ENCODE measurements around the gene CCDC92B.

Gene CCDC92B

DNA sequence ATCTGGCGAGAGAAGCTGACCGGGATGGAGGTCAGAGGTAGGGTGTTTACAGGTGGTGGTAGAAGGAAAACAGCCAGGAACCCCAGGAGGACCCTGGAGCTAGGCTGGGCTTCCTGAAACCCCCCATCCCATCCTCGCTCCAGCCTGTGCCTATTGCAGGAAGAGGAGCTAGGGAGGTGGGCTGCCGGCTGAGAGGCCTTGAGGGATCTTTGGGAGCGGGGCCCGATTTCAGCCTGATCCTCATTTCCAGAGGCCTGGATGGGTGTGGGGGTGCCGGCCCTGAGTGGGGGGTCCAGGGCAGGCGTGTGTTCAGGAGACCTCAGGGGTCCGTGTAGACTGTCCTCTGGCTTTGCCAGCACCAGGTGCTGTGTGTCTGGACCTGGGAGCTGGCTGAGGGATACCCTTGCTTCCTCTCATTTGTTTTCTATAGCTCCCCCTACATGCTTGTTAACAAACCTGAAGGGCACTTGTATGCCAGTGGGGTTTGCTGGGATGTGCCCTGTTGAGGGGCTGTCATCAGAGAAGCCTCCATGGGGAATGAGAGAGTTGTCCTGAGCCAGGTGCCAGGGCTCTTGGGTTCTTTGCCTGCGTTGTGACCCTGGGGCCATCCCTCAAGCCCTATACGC, 27.9 kb upstream of the CCDC92B start:
- no peak for DNase-seq

DNA sequence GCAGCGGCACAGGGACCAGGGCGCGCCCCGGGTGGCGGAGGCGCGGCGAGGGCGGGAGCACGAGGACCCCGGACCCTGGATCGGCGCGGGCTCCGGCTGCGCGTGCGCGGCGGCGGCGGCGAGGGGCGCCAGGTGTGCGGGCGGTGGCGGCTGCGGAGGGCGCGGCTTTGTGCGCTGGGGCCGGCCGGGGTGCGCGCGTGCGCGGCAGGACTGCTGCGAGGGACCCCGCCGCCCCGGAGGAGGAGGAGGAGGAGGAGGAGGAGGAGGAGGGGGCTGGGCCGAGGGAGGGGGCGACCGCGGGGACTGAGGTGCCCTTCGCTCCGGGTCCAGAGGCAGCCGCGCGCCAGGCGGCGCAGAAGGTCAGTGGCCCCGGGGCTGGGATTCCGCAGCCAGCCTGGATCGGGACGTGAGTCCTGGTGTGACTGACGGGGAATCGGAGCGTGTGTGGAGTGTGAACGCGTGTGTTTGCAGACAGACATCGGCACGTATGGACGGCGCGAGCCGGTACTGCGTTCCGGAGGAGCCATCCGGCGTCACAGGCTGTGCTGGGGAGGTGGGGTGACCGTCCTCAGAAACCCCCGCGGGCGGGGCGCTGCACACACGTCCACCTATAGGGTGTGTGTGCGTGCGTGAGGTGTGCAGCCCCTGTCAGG, 27.3 kb upstream of the CCDC92B start:
- DNase-seq: no peak

DNA sequence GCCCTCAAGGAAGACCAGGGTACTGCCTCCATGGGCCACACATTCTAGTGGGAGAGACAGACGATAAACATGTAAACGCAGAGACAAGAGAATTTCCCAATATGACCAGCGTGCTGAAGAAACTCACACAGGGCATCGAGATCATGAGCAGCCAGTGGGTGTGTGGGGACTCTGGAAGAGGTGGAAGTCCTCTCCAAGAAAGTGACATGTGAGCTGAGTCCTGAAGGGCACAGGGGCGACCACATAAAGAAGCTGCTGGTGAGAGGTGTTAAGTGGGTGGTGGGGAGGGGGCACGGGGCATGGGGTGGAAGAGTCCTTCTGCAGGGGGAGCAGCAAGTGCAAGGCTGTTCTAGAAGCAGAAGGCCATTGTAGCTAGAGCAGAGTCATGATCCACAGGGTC, 25.8 kb upstream of the CCDC92B start:
- no peak for DNase-seq

DNA sequence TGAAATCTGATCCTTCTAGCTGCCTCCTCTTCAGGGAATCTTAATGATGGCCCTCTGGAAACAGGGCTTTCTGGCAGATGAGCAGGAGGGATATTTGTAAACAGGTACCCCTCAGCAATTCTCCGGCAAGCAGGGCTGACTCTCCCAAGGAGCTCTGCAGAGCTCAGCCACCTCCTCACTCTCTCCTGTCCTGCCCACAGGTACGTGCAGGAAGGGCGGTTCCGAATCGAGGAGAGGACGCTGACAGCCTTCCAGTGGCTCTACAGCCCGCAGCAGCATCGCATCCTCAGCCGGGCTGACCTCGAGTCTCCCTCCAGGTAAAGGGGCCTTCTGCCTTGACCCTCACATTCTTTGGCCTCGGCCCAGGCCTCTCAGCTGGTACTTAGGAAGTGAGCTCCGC, 20.7 kb upstream of the CCDC92B start:
- DNase-seq: no peak

DNA sequence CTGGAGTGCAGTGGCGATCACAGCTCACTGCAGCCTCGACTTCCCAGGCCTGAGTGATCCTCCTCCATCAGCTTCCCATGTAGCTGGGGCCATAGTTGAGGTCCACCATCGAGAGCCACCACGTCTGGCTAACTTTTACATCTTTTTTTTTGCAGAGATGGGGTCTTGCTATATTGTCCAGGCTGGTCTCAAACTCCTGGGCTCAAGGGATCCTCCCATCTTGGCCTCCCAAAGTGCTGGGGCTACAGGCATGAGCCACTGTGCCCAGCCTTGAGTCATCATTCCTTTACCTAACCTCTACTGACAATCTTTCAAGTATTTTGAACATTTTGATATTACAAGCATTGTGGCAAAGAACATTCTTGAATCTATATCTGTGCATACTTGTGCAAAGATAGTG, 9.4 kb upstream of the CCDC92B start:
- DNase-seq: no peak

DNA sequence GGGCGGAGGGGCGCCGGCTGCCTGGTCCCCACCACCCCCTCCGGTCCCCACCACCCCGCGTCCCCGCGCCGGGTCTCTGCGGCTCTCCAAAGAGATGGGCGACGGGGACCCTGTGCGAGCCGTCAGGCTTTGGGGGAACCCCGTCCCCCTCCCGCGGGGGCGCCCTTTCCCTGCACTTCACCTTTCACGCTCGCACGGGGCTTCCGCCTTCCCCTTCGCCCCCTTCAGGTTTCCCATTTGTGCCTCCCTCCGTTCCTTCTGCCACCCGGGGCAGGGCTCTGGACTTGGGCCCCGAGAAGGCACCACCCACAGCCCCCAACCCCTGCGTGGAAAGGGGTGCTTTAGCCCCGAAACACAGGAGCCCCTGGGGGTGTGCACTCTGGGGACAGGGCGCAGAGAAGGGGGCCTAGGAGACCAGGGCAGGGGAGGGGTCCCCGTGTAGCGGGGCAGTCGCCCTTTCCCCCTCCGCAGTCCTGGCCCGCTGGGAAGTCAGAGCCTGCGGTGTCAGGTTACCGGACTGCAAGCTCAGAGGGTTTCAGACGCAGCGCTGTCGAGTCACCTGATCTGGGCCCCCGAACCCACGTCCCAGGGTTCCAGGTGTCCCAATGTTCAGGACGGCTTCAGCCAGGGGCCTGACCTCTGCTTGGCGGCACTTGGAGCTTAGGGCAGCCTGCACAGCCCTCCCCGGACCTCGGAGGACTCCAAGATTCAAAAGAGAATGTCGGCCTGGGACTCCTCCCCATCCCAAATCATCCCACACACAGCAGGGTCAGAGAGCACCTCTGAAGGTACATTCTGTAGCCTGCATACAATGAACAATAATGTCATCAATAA, 6.7 kb upstream of the CCDC92B start:
- no peak for DNase-seq

DNA sequence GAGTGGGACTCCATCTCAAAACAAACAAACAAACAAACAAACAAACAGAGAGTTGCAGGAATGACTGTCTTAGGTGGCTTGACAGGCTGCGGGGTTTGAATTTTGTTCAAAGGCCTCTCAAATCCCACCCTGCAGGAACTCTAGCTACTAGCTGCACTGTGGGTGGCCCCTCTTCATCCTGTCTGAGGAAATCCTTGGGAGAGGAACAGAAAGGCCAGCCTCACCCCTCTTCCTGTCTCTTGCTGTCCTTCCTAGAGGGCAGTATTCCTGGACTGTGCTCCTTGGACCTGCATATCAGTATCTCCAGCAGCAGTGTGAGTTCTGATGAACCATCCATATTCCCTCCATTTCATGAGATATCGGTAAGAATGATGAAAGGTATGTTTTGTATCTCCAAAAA, 2.0 kb upstream of the CCDC92B start:
- DNase-seq: no peak

DNA sequence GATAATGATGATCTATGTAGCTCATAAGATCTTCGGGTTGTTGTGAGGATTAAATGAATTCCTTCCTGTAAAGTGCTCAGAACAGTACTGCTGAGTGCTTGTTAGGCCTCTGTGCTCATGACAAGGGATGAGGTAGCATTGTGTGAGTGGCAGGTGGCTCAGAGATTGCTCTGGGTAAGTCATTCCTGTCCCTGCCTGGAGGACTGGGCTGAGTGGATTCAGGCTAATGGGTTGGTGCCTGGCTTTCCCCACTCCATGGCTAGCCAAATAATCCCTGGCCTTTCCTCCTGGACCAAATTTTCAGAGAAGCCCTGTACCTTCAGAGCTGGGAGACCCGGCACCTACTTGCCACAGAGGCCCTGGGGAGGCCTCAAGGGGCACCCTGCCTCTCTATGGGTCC, 1.3 kb upstream of the CCDC92B start:
- DNase-seq: no peak

DNA sequence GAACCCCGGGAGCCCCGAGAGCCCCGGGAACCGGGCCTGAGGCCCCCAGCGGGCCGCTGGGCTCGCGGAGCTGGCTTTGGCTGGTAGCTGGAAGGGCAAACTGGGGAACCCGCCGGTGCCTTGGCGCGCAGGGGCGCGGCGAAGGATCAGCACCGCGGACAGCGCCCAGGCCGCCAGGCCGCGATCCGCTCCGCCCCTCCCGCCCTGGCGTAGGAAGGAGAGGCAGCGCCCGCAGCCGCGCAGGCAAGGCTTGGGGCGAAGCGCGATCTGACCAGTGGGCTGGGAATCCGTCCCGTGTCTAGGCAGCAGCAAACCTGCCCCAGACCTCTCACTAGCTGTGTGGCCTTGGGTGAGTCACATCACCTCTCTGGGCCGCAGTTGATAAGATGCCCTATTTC, 331 bp upstream of the CCDC92B start:
- DNase-seq: peak; percentile 87

DNA sequence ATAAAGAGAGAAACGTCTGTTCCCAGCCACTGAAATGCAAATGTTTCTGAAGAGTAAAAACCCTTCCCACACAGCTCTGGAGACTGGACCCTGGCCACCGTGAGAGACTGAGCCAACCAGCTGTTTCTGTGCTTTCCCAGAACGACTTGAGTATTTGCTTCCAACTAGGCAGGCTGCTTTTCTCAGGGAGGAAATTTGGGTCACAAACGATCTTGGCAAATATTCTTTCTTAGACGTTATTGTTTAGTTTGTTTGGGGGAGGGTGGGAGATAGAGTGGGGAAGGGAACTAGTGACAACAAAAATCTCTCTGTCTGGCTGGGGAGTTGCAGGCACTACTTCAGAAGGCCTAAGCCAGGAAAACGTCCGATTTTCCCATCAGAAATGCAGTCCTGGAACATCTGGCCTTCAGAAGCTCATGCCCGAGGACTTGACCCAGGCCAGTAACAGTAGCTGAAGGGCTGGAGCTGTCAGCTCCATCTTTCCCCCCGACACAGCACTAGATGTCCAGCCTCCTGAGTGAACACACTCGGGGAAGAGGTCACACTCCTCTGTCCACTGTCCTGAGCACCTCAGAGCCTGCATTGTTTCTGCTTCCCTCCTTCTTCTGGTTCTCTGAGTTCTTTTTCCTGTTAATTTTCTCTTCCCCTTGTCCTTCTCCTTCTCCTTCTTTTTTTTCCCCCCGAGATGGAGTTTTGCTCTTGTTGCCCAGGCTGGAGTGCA, 4.0 kb downstream of the CCDC92B start:
- DNase-seq: no peak

DNA sequence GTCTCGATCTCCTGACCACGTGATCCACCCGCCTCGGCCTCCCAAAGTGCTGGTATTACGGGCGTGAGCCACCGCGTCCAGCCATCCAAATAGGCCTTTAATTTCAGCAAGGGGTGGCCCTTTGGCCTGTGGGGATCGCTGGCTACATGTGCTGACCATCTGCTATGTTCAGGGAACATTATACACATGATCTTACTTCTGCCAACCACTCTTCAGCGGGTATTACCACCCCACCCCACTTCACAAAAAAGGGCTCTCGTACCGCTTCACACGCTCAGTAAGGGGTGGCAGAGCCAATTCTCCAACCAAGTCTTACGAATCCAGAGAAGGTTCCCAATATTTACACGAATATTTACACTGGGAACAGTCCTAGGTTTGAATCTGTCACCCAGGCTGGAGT, 11.8 kb downstream of the CCDC92B start:
- DNase-seq: no peak

DNA sequence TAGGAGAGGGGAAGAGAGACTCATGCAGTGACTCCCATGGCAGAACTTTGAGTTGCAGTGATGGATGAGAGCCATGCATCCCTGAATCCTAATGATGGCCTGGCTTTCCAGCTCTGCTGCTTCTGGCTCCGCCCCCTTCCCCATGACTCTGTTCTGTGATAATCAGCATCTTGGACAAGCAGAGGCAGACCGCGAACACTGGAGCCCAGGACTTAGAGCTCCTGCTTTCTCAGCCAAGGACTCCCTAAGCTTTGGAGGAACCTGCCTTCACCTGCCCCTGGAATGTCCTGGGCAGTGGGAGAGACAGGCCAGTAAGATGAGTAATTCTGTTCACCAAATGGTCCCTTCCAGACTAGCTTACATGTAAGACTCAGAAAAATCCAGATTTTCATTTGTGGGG, 12.5 kb downstream of the CCDC92B start:
- no peak for DNase-seq

DNA sequence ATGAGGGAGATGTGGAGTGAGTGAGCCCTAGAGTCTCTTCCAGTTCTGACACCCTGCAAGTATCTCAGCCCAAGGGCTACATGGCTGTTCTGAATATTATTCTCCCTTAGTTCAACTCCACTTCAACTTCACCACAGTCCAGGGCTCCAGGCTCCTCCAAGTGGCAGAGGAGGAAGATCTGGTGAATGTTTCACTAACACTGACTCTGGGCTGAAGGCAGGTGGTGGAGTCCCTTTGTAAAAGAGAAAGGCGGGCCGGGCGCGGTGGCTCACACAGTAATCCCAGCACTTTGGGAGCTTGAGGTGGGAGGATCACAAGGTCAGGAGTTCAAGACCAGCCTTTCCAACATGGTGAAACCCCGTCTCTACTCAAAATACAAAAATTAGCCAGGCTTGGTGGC, 13.6 kb downstream of the CCDC92B start:
- DNase-seq: no peak

DNA sequence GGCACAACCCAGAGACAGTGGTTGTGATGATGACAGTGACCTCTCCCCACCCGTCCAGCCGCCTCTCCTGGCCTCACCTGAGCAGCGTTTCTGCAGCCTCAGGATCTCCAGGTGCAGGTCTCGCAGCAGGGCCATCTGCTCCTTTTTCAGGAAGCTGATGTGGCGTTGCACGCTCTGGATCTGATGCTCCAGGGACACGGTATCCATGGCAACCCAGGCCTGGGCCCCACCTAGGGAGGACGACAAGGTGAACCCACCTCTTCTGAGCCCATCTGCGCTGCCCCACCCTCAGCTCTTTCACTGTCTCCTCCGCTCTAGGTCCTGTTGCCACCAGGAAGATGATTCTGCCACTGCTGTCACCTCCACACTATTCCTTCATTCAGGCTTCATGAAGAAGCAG, 14.5 kb downstream of the CCDC92B start:
- no peak for DNase-seq

DNA sequence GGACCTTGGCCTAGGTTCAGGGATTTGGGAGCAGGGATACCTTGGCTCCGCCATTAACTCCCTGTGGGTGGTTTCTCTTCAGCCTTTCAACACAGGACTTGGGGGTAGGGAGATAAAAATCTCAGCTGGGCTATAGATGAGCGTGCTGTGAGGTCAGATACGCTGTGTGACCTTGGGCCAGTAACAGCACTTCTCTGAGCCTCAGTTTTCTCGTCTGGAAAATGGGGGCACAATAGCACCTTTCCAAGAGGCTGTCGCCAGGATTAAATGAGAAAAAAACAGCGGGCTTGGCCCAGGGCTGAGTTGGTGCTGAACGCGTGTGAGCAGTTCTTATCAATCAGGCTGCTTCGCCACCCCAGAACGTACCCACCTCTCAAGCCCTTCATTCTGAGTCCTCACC, 17.6 kb downstream of the CCDC92B start:
- DNase-seq: no peak

DNA sequence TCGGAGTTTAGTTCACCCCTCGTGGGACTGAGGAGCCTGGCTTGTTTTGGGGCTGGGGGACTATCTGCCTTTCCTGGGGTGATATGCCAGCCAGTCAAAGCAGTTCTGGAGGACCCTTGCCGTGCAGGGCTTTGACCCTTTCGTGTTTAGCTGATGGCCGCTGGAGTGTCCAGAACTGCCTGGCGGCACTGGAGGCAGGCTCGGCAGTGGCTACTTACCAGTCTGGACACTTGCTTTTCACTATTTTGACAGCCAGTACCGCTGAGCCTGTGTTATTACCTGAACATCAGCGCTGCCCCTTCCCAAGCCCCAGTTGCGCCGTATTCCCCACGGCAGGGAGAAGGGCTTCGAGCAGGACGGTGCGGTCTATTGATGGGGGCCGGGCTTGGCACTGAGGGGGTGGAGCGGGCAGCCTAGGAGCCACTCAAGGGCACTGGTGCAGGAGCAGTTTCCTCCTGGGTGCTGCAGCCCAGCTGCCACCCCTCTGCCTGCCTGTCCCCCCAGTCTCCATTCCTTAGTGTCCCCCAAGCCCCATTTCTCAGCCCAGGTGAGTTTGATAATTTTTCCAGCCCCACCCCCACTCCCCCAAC, 18.6 kb downstream of the CCDC92B start:
- no peak for DNase-seq

DNA sequence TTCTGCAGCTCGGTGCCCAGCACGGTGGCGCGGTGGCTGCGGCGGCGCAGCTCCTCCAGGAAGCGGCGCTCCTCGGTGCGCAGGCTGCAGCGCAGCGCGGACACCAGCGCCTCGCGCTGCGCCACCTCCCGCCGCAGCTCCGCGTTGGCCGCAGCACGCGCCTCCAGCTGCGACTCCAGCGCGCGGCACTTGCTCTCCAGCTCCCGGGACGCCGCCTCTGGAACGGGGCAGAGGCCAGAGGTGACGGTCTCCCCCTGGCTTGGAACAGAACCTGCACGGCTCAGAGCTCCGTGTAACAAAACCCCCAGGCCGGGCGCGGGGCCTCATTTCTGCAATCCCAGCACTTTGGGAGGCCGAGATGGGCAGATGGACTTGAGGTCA, 24.7 kb downstream of the CCDC92B start:
- peak; percentile 69 for DNase-seq

DNA sequence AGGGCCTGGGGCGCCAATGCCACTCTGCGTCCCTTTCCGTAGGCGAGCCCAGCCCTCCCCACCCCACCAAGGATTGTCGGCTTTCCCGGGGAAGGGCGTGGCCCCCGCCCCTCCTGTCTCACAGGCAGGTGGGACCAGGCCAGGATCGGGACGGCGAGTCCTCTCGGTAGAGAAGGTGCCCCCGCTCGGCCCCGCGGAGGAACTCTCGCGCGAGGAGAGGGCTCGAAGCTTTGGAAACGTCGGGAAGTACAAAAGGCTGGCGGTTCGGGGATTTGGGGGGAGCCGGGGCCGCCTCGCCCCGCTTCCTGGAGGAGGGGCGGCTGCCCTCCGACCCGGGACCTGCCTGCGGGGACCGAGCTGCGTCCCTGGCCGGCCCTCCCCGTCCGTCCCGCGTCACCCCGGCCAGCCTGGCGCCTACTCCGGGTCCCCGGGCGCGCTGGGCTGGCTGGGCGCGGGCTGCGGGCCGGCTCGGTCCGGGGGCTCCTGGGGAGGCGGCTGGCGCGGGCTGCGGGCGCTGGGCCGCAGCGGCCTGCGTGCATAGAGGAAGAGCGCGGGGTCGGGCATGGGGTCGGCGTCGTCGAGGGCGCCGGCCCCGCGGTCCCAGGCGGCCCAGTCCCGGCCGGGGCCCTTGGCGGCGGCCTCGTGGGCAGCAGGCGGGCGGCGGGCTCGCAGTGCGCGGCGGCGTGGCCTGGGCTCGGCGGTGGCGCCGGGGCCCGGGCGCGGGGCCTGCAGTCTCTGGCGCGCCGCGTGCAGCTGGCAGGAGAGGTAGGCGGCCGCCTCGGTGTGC, 25.3 kb downstream of the CCDC92B start:
- DNase-seq: peak; percentile 23

DNA sequence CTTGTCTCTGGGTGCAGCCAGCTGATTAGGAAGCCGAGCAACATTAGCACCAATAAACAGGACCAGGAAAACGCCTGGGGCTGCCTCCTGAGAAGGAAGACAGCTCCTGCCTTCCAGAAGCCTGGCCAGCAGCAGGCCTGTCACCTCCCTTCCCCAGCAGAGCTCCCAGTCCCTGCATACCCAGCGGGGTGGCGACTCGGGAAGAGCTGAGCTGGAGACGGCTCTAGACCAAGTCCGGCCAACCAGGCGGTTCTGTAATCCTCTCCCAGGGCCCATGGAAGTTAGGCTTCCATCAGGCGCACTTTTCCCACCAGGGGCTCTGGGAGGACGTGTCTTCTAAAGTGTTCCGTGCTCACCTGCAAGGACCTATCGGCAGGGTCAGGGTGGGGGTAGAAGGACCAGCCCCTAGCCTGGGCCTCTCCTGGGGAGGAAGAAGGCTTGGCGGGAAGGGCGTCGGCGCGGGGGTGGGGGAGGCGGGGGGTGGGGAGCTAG, 25.9 kb downstream of the CCDC92B start:
- no peak for DNase-seq

DNA sequence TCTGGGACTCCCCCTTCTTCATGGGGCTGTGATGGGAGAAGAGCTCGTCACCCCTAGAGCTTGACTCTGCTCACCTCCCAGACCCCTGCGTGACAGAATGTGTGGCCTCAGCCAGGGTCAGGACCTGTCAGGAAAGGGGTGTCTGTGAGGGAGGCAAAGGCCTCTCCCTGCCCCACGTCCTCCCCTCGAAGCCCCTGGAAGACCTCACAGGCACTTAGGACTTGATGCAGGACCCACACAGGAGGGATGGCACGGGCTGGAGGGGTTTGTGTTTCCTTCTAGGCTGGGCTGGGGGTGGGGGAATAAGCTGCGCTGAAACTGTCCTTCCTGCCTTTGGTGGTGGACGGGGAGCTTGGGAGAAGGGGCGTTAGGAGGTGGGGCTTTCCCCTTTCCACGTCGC, 26.8 kb downstream of the CCDC92B start:
- no peak for DNase-seq

DNA sequence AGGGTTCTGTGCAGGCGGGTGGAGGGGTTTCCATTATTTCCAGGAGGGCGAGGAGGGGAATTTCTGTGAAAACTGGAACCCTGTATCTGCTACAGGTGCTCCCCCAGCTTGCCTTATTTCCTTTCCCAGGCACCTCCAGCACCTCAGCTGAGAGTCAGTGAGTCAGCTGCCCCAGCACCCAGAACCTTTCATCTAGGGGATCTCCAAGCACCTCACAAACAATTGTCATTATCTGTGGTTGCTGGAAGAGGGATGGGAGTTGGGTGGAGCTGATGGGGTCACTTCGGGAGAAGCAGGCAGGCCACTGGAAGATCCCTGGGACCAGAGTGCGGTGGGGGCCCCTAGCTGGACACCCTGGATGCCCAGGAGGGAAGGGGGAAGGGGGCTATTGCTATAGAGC, 27.8 kb downstream of the CCDC92B start:
- no peak for DNase-seq

DNA sequence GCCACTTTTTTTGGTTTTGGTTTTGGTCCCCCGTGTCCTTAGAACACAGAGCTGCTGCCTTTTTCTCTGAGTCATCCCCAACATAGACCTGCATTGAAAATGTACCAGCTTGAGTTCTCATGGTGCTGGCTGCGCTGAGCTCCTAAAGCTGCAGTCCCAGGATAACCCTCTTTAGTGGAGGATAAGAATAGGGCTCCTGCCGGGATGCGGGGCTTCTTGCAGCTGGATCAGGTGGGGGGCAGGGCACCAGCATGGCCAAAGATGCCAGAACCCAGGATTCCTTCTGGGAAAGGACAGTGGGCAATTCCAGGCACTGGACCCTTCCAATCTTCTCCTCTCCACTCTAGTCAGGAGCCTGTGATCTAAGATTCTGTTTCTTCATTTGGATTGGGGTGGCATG, 29.6 kb downstream of the CCDC92B start:
- no peak for DNase-seq
